HEK293 (cell line): ENCODE data around the gene HLA-DRB1.
A peak's percentile ranks its signal among the peaks of the same experiment; 100 is the strongest.

Experiments
- CTCF ChIA-PET: fragments of 350-600 bp; formaldehyde crosslinking; extraction: SDS; loops from one replicate; lab custom pipeline; 2021; ENCODE audit warnings: antibody characterized with exemption; lab: Yijun Ruan, JAX
- POLR2A ChIA-PET: fragments of 300-600 bp; formaldehyde crosslinking; extraction: SDS; loops from one replicate; lab custom pipeline; 2020; ENCODE audit warnings: antibody characterized with exemption, inconsistent platforms; lab: Yijun Ruan, JAX
- H3K27ac ChIP-seq: fragments of 200-500 bp; sonication (Bioruptor generic); 2 replicates; pipeline ENCODE4 v1.5.1; 2014; ENCODE audit warnings: low read depth, low read length, control low read depth, inconsistent platforms; ENCODE audit errors: extremely low read depth
- H3K36me3 ChIP-seq, 2 experiments: fragments of 200-500 bp in 1 of 2; sonication (Bioruptor generic) in 1 of 2; 1 replicate in 1 of 2; 2 replicates in 1 of 2; pipeline ENCODE4 v1.5.1; 2014 to 2017; ENCODE audit warnings: inconsistent platforms in 2 of 2, low read length in 2 of 2; ENCODE audit not compliant: control insufficient read depth in 2 of 2, insufficient read depth in 1 of 2
- H3K4me1 ChIP-seq: fragments of 200-500 bp; sonication (Bioruptor generic); 2 replicates; pipeline ENCODE4 v1.5.1; 2014; ENCODE audit warnings: mild to moderate bottlenecking, low read length, inconsistent platforms; ENCODE audit not compliant: control insufficient read depth, insufficient read depth
- H3K4me3 ChIP-seq: 2 replicates; pipeline ENCODE4 v1.5.1; 2011; ENCODE audit warnings: low read depth, mild to moderate bottlenecking, control low read depth, low read length, moderate library complexity
- H3K9me3 ChIP-seq: fragments of 200-500 bp; sonication (Bioruptor generic); 2 replicates; pipeline ENCODE4 v1.5.1; 2014; ENCODE audit warnings: low read depth, low read length, inconsistent platforms; ENCODE audit not compliant: control insufficient read depth, insufficient read depth
- BCL11A ChIP-seq: fragments of 450-650 bp; formaldehyde crosslinking; IDR thresholded peaks from 2 replicates; pipeline ENCODE4 v1.5.1; 2016; ENCODE audit warnings: low read depth, missing biosample characterization, missing genetic modification characterization
- GLI4 ChIP-seq: fragments of 450-650 bp; formaldehyde crosslinking; IDR thresholded peaks from 2 replicates; pipeline ENCODE4 v1.5.1; 2016; ENCODE audit warnings: missing biosample characterization, missing genetic modification characterization
- IKZF3 ChIP-seq: fragments of 450-650 bp; IDR thresholded peaks from 2 replicates; pipeline ENCODE4 v1.5.0; 2018; ENCODE audit warnings: missing biosample characterization, mild to moderate bottlenecking, missing genetic modification characterization, moderate library complexity
- KLF10 ChIP-seq: fragments of 450-650 bp; IDR thresholded peaks from 2 replicates; pipeline ENCODE4 v1.5.1; 2018; ENCODE audit warnings: missing biosample characterization, mild to moderate bottlenecking, missing genetic modification characterization
- SCRT2 ChIP-seq: fragments of 450-650 bp; formaldehyde crosslinking; IDR thresholded peaks from 2 replicates; pipeline ENCODE4 v1.5.1; 2016; ENCODE audit warnings: missing biosample characterization, missing genetic modification characterization
- YY1 ChIP-seq: fragments of 450-650 bp; formaldehyde crosslinking; IDR thresholded peaks from 2 replicates; pipeline ENCODE4 v1.5.1; 2018; ENCODE audit warnings: missing biosample characterization, missing genetic modification characterization
- ZBTB7A ChIP-seq: fragments of 450-650 bp; formaldehyde crosslinking; IDR thresholded peaks from 2 replicates; pipeline ENCODE4 v1.5.1; 2016; ENCODE audit warnings: low read depth, missing biosample characterization, missing genetic modification characterization
- ZFP3 ChIP-seq: fragments of 450-650 bp; formaldehyde crosslinking; IDR thresholded peaks from 2 replicates; pipeline ENCODE4 v1.5.1; 2016; ENCODE audit warnings: low read depth, missing biosample characterization, missing genetic modification characterization
- ZFP37 ChIP-seq: fragments of 450-650 bp; formaldehyde crosslinking; IDR thresholded peaks from 2 replicates; pipeline ENCODE4 v1.5.1; 2016; ENCODE audit warnings: missing biosample characterization, missing genetic modification characterization
- ZNF146 ChIP-seq: fragments of 450-650 bp; formaldehyde crosslinking; IDR thresholded peaks from 2 replicates; pipeline ENCODE4 v1.5.1; 2016; ENCODE audit warnings: missing biosample characterization, missing genetic modification characterization
- ZNF2 ChIP-seq: fragments of 450-650 bp; formaldehyde crosslinking; IDR thresholded peaks from 2 replicates; pipeline ENCODE4 v1.5.1; 2016; ENCODE audit warnings: missing biosample characterization, missing genetic modification characterization
- ZNF324 ChIP-seq: fragments of 450-650 bp; formaldehyde crosslinking; IDR thresholded peaks from 2 replicates; pipeline ENCODE4 v1.5.1; 2016; ENCODE audit warnings: missing biosample characterization, missing genetic modification characterization
- ZNF354C ChIP-seq: fragments of 450-650 bp; formaldehyde crosslinking; IDR thresholded peaks from 2 replicates; pipeline ENCODE4 v1.5.1; 2016; ENCODE audit warnings: missing biosample characterization, missing genetic modification characterization, low read depth, borderline replicate concordance
- ZNF394 ChIP-seq: fragments of 450-650 bp; formaldehyde crosslinking; IDR thresholded peaks from 2 replicates; pipeline ENCODE4 v1.5.1; 2016; ENCODE audit warnings: missing biosample characterization, missing genetic modification characterization, mild to moderate bottlenecking, moderate library complexity, borderline replicate concordance
- ZNF426 ChIP-seq: fragments of 450-650 bp; formaldehyde crosslinking; IDR thresholded peaks from 2 replicates; pipeline ENCODE4 v1.5.1; 2017; ENCODE audit warnings: missing biosample characterization, missing genetic modification characterization, mild to moderate bottlenecking, inconsistent platforms, moderate library complexity
- ZNF473 ChIP-seq: fragments of 450-650 bp; formaldehyde crosslinking; IDR thresholded peaks from 2 replicates; pipeline ENCODE4 v1.5.1; 2017; ENCODE audit warnings: missing biosample characterization, missing genetic modification characterization
- ZNF555 ChIP-seq: fragments of 450-650 bp; formaldehyde crosslinking; conservative IDR thresholded peaks from 2 replicates; pipeline ENCODE4 v1.5.1; 2017; ENCODE audit warnings: missing biosample characterization, mild to moderate bottlenecking, missing genetic modification characterization, inconsistent platforms
- ZNF621 ChIP-seq: fragments of 450-650 bp; formaldehyde crosslinking; IDR thresholded peaks from 2 replicates; pipeline ENCODE4 v1.5.1; 2017; ENCODE audit warnings: missing biosample characterization, missing genetic modification characterization
- TF ChIP-seq, protein P1 (sequence below): fragments of 450-650 bp; formaldehyde crosslinking; IDR thresholded peaks from 2 replicates; pipeline ENCODE4 v1.5.1; 2016; ENCODE audit warnings: missing biosample characterization, missing genetic modification characterization
- TF ChIP-seq, protein P2 (sequence below): fragments of 450-650 bp; formaldehyde crosslinking; IDR thresholded peaks from 2 replicates; pipeline ENCODE4 v1.5.1; 2016; ENCODE audit warnings: missing biosample characterization, missing genetic modification characterization
- TF ChIP-seq, protein P3 (sequence below): fragments of 450-650 bp; formaldehyde crosslinking; IDR thresholded peaks from 2 replicates; pipeline ENCODE4 v1.5.1; 2016; ENCODE audit warnings: missing biosample characterization, missing genetic modification characterization

Gene HLA-DRB1

DNA sequence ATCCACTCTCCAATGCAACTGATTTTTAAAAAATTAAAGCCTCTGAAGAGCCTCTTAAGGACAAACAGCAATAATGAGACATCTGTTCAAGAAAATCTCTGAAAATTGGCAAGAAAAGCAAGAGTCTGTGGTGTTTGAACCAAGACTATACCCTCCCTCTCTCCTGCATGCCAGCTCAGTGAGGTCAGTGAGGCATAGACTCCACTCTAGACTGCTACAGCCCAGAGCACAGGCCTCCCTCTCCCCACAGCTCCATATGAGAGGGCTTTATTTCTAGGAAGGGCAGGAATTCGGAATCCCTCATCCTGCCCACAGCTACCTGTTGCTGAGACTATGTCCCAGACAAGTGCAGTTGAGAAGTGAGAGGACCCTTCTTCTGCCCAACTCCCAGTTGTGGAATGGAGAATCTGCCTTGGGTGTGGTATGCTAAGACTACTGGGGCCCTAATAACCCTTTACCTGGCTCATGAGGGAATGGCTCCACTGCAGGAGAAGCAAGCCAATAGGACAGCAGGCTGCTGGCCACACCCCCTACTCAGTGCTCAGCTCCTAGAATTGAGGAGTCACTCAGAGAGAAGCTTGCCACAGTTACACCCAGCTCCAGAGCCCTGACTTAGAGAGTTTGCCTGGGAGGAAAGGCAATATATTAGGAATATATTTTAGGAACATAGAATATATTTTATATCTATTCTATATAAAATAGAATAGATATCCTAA is 24.9 kb upstream of the HLA-DRB1 start:
- CTCF ChIA-PET: interaction anchor here (0.7 to 2.8 kb wide), 10 partner anchors 8 to 254 kb away, joined by 3 to 12 read pairs (median 6); no protein-coding TSS in a partner anchor
- Histone ChIP-seq H3K27ac (no peak overlapping the region), H3K4me1 (no peaks in the 10 kb centered on the region), H3K4me3 (no peak overlapping the region), H3K36me3 (no peaks in the 10 kb centered on the region), H3K9me3 (no peaks in the 10 kb centered on the region)
- POLR2A ChIA-PET: interaction anchor here (1.4 kb wide), 1 partner anchor 21 kb away, joined by 3 read pairs; no protein-coding TSS in a partner anchor
- TF ChIP-seq SCRT2 (tag by site-specific recombination): peak; percentile 46; the same call in 1 of the 2 replicates
- TF ChIP-seq ZNF324 (tag by site-specific recombination): no peak
- TF ChIP-seq KLF10: peak; percentile 24; the same call in 1 of the 2 replicates

DNA sequence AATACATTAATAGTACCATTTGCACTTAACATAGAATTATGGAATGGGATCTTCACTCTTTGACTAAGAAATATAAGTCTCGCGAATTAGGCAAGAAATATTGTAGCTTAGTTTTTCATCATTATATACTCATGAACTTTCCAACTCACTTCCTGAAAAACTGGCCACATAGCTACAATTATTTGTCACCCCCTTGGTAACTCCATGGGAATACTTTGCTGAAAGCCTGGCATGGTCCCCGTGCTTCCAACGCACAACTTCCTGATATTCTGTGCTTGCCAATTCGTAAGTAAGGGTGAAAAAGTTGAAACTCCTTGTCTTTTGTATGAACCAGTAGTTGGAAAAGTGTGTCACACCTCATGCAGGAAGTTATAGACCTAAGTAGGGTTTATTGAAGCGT is 23.8 kb upstream of the HLA-DRB1 start:
- TF ChIP-seq ZNF354C (no peak), YY1 (tag by site-specific recombination) (no peak), ZNF146 (tag by site-specific recombination) (no peak), IKZF3 (tag by site-specific recombination) (no peak), ZNF324 (tag by site-specific recombination) (no peak), ZBTB7A (tag by site-specific recombination) (no peak), BCL11A (tag by site-specific recombination) (no peak), ZNF426 (tag by site-specific recombination) (no peak), ZFP37 (tag by site-specific recombination) (no peak), SCRT2 (tag by site-specific recombination) (no peak), ZNF2 (no peak), ZNF621 (tag by site-specific recombination) (no peak), ZFP3 (tag by site-specific recombination) (no peak), ZNF394 (no peak), ZNF473 (tag by site-specific recombination) (no peak), ZNF555 (tag by site-specific recombination) (no peak), GLI4 (tag by site-specific recombination) (no peak)
- TF ChIP-seq, protein P1, sequence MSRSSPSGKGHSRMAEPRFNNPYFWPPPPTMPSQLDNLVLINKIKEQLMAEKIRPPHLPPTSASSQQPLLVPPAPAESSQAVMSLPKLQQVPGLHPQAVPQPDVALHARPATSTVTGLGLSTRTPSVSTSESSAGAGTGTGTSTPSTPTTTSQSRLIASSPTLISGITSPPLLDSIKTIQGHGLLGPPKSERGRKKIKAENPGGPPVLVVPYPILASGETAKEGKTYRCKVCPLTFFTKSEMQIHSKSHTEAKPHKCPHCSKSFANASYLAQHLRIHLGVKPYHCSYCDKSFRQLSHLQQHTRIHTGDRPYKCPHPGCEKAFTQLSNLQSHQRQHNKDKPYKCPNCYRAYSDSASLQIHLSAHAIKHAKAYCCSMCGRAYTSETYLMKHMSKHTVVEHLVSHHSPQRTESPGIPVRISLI: no peak
- TF ChIP-seq, protein P2, sequence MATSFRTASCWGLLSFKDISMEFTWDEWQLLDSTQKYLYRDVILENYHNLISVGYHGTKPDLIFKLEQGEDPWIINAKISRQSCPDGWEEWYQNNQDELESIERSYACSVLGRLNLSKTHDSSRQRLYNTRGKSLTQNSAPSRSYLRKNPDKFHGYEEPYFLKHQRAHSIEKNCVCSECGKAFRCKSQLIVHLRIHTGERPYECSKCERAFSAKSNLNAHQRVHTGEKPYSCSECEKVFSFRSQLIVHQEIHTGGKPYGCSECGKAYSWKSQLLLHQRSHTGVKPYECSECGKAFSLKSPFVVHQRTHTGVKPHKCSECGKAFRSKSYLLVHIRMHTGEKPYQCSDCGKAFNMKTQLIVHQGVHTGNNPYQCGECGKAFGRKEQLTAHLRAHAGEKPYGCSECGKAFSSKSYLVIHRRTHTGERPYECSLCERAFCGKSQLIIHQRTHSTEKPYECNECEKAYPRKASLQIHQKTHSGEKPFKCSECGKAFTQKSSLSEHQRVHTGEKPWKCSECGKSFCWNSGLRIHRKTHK (tag by site-specific recombination): no peak
- TF ChIP-seq, protein P3, sequence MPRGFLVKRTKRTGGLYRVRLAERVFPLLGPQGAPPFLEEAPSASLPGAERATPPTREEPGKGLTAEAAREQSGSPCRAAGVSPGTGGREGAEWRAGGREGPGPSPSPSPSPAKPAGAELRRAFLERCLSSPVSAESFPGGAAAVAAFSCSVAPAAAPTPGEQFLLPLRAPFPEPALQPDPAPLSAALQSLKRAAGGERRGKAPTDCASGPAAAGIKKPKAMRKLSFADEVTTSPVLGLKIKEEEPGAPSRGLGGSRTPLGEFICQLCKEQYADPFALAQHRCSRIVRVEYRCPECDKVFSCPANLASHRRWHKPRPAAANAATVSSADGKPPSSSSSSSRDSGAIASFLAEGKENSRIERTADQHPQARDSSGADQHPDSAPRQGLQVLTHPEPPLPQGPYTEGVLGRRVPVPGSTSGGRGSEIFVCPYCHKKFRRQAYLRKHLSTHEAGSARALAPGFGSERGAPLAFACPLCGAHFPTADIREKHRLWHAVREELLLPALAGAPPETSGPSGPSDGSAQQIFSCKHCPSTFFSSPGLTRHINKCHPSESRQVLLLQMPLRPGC: no peak
- TF ChIP-seq, all 188 proteins: peak for 0
- Histone ChIP-seq H3K27ac (no peak overlapping the region), H3K4me3 (no peak overlapping the region), H3K36me3 (no peaks in the 10 kb centered on the region), H3K9me3 (no peaks in the 10 kb centered on the region), H3K4me1 (no peaks in the 10 kb centered on the region)
- POLR2A ChIA-PET: no interaction called here
- CTCF ChIA-PET: interaction anchor here (0.6 to 1.5 kb wide), 4 partner anchors 9 to 334 kb away, joined by 3 to 12 read pairs (median 4); no protein-coding TSS in a partner anchor
